GM12872 (cell line): ENCODE results near the gene ERFL.
A peak's percentile ranks its signal among the peaks of the same experiment; 100 is the strongest.

Source experiments
- TF ChIP-seq, protein P1 (sequence below): IDR thresholded peaks from 3 replicates; pipeline ENCODE4 v1.5.1; 2011; ENCODE audit warnings: low read depth, mild to moderate bottlenecking, low read length, moderate library complexity; ENCODE audit not compliant: insufficient read depth

ERFL gene

DNA sequence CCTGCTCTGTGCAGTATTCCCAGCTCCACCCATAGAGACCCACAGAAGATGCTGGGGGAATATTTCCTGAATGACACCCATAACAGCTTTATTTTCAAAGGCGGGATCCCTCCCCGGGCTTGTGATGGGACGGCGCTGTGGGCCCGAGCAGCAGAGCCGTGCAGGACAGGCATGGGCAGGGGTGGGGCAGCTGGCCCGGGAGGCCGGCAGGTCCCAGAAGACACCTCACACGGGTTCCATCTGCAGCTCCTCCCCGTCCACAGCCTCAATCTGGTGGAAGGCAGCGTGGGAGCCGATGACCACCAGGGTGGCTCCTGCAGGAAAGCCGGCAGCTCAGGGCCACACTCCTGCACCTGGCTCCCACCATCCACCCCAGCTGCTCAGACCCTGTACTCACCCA lies 28.4 kb upstream of the ERFL start:
- TF ChIP-seq, protein P1, sequence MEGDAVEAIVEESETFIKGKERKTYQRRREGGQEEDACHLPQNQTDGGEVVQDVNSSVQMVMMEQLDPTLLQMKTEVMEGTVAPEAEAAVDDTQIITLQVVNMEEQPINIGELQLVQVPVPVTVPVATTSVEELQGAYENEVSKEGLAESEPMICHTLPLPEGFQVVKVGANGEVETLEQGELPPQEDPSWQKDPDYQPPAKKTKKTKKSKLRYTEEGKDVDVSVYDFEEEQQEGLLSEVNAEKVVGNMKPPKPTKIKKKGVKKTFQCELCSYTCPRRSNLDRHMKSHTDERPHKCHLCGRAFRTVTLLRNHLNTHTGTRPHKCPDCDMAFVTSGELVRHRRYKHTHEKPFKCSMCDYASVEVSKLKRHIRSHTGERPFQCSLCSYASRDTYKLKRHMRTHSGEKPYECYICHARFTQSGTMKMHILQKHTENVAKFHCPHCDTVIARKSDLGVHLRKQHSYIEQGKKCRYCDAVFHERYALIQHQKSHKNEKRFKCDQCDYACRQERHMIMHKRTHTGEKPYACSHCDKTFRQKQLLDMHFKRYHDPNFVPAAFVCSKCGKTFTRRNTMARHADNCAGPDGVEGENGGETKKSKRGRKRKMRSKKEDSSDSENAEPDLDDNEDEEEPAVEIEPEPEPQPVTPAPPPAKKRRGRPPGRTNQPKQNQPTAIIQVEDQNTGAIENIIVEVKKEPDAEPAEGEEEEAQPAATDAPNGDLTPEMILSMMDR: no peak

DNA sequence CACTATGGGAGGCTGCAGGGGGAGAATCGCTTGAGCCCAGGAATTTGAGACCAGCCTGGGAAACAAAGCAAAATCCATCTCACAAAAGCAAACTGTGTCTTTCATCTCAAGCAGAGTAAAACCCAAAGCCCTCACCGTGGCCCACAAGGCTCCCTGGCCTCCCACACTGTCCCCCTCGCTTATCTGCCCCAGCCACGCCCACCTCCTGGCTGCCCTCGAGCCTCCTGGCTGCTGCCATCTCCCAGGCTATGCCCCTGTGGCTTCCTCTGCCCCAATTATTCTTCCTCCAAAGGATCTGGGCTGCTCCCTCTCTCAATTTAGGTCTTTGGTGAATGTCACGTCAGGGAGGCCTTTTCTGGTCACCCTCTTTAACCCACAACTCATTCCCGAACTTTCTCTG lies 27.3 kb upstream of the ERFL start:
- TF ChIP-seq, protein P1: no peak

DNA sequence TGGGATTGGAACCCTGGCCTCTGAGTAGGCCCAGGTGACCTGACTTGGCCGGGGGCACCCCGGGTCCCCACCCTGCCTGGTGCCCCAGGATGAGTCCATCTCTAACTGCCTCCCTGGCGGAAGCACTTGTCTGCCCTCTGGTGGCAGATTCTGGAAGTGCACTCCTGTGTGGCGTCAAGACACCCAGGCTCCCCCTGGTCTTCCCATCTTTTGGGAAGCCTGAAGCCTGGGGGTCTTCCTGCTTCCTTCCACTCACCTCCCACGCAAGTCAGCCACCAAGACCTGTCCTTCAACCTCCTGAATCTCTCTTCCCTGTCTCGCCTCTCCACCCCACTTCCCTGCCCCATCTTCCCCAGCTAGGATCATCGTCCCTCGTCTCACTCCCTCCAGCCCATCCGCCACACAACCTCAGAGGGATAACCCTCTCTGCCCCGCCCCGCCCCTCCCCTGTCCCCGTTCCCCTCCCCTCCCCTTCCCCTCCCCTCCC lies 23.5 kb upstream of the ERFL start:
- TF ChIP-seq, protein P1: peak; percentile 100

DNA sequence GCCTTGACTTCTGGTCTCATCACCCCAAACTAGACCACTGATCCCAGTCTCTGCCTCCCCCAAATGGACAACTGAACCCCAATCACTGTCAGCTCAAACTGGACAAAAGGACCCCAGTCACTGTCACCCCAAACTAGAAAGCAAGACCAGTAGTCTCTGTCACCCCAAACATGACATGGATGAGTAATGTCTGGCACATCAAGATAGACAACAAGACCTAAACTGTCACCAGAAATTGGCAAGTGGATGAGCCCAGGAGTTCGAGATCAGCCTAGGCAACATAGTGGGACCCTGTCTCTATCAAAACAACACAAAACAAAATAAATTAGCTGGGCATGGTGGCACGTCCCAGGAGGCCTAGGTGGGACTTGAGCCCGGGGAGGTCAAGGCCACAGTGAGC lies 18.8 kb upstream of the ERFL start:
- TF ChIP-seq, protein P1: no peak

DNA sequence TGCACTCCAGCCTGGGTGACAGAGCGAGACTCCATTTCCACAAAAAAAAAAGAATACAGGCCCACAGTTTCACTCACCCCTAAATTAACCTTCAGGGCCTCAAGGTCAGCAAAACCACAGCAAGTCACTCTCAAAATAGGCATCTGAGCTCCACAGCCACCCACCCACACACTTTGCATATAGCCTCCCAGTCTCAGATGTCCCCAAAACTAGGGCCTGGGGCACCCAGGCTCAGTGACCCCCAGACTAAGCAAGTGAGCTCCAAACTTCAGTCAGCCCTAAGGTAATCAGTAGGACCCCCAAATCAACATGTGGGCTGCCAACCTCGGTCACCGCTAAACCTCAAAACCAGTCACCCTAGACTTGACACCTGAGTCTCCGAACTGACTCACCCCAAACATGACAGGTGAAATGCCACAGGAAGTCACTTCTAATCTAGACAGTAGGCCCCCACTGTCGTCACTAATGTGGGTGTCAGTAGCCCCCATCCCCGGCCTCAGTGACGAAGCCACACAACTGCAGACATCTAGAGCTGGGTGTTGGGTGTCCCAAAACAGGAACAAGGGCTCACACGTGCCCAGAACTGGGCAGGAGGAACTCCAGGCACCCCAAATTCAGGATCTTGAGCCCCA lies 17.0 kb upstream of the ERFL start:
- TF ChIP-seq, protein P1: no peak

DNA sequence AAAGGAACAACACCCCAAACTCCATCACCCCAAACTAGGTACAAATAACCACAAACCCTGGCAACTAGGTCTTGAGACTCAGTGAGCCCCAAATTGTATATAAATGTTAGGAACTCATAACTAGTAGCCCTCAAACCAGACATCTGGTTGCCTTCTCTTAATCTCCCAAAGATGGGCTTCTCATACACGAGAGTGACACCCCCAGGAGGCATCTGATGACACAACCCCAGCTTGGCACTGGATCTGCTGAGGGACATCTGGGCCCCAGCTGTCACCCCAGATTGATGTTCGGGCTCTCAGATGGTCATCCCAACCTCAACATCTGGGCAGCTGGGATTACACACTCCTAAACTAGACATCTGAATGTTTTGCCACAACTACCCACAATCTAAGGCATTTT lies 16.1 kb upstream of the ERFL start:
- TF ChIP-seq, protein P1: no peak

DNA sequence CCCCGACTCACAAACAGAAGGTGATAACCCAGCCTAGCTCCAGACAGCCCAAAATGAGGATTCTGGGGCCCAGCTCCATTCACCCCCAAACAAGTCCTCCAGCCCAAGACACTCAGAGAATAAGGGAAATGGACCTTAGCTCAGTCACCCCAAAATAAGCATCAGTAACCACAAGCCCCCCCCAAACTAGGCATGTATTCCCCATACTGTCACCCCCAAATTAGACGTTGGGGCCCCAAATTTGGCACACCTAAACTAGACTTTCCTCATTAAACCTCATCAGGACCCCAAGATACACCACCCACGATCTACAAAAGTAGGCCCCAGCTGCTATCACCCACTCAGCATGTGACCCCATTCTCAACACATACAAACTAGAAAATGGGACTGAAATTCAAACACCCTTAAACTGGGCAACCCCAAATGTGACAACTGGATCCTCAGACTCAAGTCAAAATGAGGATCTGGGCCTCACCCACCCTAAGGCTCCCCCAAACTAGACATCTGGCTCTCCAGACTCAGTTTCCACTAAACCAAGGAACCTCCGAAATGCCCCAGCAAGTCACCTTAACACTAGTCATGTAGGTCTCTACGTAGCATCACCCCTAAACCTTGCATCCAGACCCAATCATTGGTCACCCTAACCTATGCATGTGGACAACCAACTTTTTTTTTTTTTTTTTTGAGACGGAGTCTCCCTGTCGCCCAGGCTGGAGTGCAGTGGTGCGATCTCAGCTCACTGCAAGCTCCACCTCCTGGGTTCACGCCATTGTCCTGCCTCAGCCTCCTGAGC lies 13.4 kb upstream of the ERFL start:
- TF ChIP-seq, protein P1: no peak
